ENCODE measurements around the gene MAN1C1.

DNA sequence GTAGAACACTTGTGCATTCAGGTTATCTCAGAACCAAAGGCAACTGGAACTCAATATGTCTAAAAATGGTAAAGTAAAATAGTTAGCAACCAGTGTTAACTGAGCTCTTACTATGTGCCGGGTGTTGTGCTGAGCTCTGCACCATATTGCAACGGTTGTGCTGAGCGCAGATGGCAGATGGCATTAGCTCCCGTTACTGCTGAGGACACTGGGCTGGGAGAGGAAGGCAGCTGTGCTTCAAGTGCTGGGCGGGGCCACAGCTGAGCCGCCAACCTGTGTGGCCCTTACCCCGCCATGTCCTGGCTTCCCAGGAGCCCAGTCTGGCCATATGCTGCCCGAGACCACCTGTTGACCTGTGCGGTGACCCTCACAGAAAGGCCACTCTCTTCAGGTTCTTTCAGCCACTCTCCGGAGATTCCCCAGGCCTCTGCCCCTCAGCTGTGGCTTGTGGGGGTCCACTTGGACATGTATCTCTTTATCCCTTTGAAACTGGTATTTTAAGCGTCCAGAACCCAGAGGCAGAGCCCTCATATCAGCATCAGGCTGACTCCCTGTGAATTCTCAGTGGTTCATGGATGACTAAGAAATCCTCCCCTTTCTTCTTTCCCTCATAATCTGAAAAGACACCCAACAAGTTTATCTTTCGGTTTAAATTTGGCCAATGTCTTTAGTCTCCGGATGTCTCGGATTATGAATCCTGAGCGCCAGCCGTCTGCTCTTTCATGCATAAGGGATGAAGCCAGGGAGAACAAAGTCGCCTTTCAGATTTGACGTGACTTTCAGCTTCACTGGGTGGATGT is 46.8 kb upstream of the MAN1C1 start:
- TF ChIP-seq, protein P1, sequence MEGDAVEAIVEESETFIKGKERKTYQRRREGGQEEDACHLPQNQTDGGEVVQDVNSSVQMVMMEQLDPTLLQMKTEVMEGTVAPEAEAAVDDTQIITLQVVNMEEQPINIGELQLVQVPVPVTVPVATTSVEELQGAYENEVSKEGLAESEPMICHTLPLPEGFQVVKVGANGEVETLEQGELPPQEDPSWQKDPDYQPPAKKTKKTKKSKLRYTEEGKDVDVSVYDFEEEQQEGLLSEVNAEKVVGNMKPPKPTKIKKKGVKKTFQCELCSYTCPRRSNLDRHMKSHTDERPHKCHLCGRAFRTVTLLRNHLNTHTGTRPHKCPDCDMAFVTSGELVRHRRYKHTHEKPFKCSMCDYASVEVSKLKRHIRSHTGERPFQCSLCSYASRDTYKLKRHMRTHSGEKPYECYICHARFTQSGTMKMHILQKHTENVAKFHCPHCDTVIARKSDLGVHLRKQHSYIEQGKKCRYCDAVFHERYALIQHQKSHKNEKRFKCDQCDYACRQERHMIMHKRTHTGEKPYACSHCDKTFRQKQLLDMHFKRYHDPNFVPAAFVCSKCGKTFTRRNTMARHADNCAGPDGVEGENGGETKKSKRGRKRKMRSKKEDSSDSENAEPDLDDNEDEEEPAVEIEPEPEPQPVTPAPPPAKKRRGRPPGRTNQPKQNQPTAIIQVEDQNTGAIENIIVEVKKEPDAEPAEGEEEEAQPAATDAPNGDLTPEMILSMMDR (IDR thresholded peaks at IDR 0.05): no peak
- no peak for TF ChIP-seq SIN3A (IDR thresholded peaks at IDR 0.05; ENCODE audit: borderline replicate concordance, insufficient read depth, low read depth, low read length)
- TF ChIP-seq POLR2AphosphoS5 (IDR thresholded peaks at IDR 0.05; ENCODE audit: low read depth, low read length): no peak
- TF ChIP-seq, protein P2, sequence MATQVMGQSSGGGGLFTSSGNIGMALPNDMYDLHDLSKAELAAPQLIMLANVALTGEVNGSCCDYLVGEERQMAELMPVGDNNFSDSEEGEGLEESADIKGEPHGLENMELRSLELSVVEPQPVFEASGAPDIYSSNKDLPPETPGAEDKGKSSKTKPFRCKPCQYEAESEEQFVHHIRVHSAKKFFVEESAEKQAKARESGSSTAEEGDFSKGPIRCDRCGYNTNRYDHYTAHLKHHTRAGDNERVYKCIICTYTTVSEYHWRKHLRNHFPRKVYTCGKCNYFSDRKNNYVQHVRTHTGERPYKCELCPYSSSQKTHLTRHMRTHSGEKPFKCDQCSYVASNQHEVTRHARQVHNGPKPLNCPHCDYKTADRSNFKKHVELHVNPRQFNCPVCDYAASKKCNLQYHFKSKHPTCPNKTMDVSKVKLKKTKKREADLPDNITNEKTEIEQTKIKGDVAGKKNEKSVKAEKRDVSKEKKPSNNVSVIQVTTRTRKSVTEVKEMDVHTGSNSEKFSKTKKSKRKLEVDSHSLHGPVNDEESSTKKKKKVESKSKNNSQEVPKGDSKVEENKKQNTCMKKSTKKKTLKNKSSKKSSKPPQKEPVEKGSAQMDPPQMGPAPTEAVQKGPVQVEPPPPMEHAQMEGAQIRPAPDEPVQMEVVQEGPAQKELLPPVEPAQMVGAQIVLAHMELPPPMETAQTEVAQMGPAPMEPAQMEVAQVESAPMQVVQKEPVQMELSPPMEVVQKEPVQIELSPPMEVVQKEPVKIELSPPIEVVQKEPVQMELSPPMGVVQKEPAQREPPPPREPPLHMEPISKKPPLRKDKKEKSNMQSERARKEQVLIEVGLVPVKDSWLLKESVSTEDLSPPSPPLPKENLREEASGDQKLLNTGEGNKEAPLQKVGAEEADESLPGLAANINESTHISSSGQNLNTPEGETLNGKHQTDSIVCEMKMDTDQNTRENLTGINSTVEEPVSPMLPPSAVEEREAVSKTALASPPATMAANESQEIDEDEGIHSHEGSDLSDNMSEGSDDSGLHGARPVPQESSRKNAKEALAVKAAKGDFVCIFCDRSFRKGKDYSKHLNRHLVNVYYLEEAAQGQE (IDR thresholded peaks at IDR 0.05; ENCODE audit: insufficient read depth in 1 of 2, low read depth in 2 of 2, low read length in 1 of 2): no peak
- TF ChIP-seq TCF7L2 (IDR thresholded peaks at IDR 0.05; ENCODE audit: low read depth, low read length): no peak
